ENCODE measurements around the gene DAB2. TPM values are rescaled to one million over a fixed set of nuclear protein-coding genes. Genes with fewer than 3 reads are reported as not detected.

DAB2 gene
- total and polyA plus RNA-seq, 2 of the 8 experiments (the other 6 are each of a cell fraction or from before 2014, with no cell fraction given): 2.6 to 4.9 TPM

DNA sequence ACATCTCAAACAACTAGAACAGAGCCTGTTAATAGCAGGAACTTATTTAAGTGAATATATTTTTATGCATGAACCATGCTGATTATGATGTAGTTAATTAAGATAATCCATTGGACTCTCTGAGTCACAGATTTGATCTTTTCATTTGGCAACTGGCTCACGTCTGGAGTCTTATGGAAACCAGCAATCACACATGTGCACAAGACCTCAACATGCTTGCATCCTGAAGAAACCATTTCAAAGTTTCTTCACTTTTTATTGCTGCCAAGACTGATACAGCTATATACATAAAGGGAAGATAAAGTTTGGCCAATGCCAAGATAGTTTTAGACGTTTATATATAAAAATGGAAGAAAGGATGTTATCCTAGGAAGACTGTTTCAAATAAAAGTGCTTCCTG is 47.2 kb downstream of the DAB2 start:
- H2BK5ac ChIP-seq (ENCODE audit: low read depth, low read length): no peak overlapping the region
- no peaks in the 10 kb centered on the region for H3K79me2 ChIP-seq (ENCODE audit: control insufficient read depth in 1 of 2, insufficient read depth in 2 of 2, low read length in 2 of 2)
- POLR2A ChIA-PET (ENCODE audit: partially characterized antibody): no interaction called here
- H2BK15ac ChIP-seq (ENCODE audit: low read length): no peak overlapping the region
- H3K36me3 ChIP-seq (ENCODE audit: control insufficient read depth in 2 of 4, insufficient read depth in 4 of 4, low read length in 3 of 4): no peaks in the 10 kb centered on the region
- H3K4me1 ChIP-seq (replicated peaks in 1 of 4; ENCODE audit: control insufficient read depth in 3 of 4, insufficient read depth in 4 of 4, low read length in 3 of 4): peaks cover 0 to 3% (median 1%) of the 10 kb centered on the region in 4 experiments; a peak in 3 of 7 replicates
- no peak overlapping the region for H3K9ac ChIP-seq (replicated peaks in 1 of 4; ENCODE audit: extremely low read depth in 1 of 4, low read depth in 3 of 4, low read length in 3 of 4)
- no peak overlapping the region for H3K56ac ChIP-seq (replicated peaks; ENCODE audit: insufficient read length, low read depth, low read length)
- no peak overlapping the region for H3K4ac ChIP-seq (replicated peaks; ENCODE audit: insufficient read length, low read depth, low read length)
- H3K23me2 ChIP-seq (ENCODE audit: low read depth, low read length): no peaks in the 10 kb centered on the region
- no peak overlapping the region for H3K23ac ChIP-seq (ENCODE audit: insufficient read length)
- H2AK5ac ChIP-seq (ENCODE audit: low read depth, low read length): no peak overlapping the region
- no peaks in the 10 kb centered on the region for H4K20me1 ChIP-seq (replicated peaks in 1 of 2; ENCODE audit: control insufficient read depth in 1 of 2, insufficient read depth in 2 of 2, low read length in 2 of 2)
- no peak for DNase-seq (ENCODE audit: low read depth in 1 of 2, low spot score in 2 of 2)
- H3K27ac ChIP-seq (ENCODE audit: low read depth, low read length): no peak overlapping the region
- H3K18ac ChIP-seq (ENCODE audit: extremely low read depth, low read length): no peak overlapping the region
- H2AFZ ChIP-seq (ENCODE audit: low read length): no peak overlapping the region
- no peak overlapping the region for H4K5ac ChIP-seq (ENCODE audit: insufficient read length, low read depth, low read length)
- no peak overlapping the region for H3K14ac ChIP-seq (ENCODE audit: insufficient read length)
- no peaks in the 10 kb centered on the region for H3K9me3 ChIP-seq (ENCODE audit: insufficient read depth in 2 of 2, low read depth in 1 of 2, low read length in 1 of 2)
- no peak overlapping the region for H2BK120ac ChIP-seq (replicated peaks; ENCODE audit: low read depth, low read length)
- H3K79me1 ChIP-seq (ENCODE audit: low read depth, low read length): no peaks in the 10 kb centered on the region
- no peak for FAIRE-seq
- CTCF ChIA-PET (ENCODE audit: partially characterized antibody): interaction anchor here (0.6 to 6.2 kb wide), 13 partner anchors 9 to 233 kb away, joined by 3 to 90 read pairs (median 8); partner anchors contain the start of genes C9 and DAB2
- H2BK20ac ChIP-seq (ENCODE audit: low read length): no peak overlapping the region
- H3K4me2 ChIP-seq (ENCODE audit: insufficient read depth in 1 of 2, low read depth in 2 of 2, low read length in 2 of 2): no peak overlapping the region
- no peak overlapping the region for H3K4me3 ChIP-seq (ENCODE audit: extremely low read depth in 1 of 4, insufficient read depth in 2 of 4, low read depth in 3 of 4, low read length in 4 of 4)
- no peak overlapping the region for H4K91ac ChIP-seq (replicated peaks; ENCODE audit: insufficient read length, low read length)
- 86% methylated on average over 2 of the region's 2 CpGs; no CpG with 5 or more reads in 1 of the 2 experiments for WGBS, 2 experiments (ENCODE audit: extremely low coverage in 1 of 2, insufficient coverage in 1 of 2, insufficient read length in 1 of 2, insufficient replicate concordance in 2 of 2, low coverage in 1 of 2, low lambda C conversion rate in 2 of 2, missing lambda C conversion rate in 1 of 2)
- H4K8ac ChIP-seq (ENCODE audit: extremely low read depth, insufficient read depth, low read length): no peak overlapping the region
- no peak overlapping the region for H2BK12ac ChIP-seq (ENCODE audit: low read depth, low read length)
- H3K27me3 ChIP-seq (replicated peaks in 1 of 4; ENCODE audit: control insufficient read depth in 3 of 4, extremely low read depth in 1 of 4, insufficient read depth in 3 of 4, low read length in 3 of 4): no peaks in the 10 kb centered on the region
- TF ChIP-seq SUZ12 (IDR thresholded peaks at IDR 0.05; ENCODE audit: low read length) (no peak), SP4 (IDR thresholded peaks at IDR 0.05; ENCODE audit: low read length) (no peak), RBBP5 (IDR thresholded peaks at IDR 0.05; ENCODE audit: borderline replicate concordance, low read depth, low read length) (no peak), EZH2 (IDR thresholded peaks at IDR 0.05; ENCODE audit: low read depth, low read length, severe bottlenecking) (no peak), ATF2 (IDR thresholded peaks at IDR 0.05; ENCODE audit: low read length) (no peak), SP1 (IDR thresholded peaks at IDR 0.05; ENCODE audit: low read depth, low read length) (no peak), TAF7 (optimal IDR thresholded peaks at IDR 0.05; ENCODE audit: borderline replicate concordance, low read depth, low read length) (no peak), CTBP2 (IDR thresholded peaks at IDR 0.05; ENCODE audit: borderline replicate concordance, insufficient read depth, insufficient read length, low read length) (no peak), TCF12 (IDR thresholded peaks at IDR 0.05; ENCODE audit: low read depth, low read length) (no peak), RFX5 (IDR thresholded peaks at IDR 0.05; ENCODE audit: borderline replicate concordance, low read depth, low read length) (no peak), SRF (IDR thresholded peaks at IDR 0.05; ENCODE audit: low read depth, low read length) (no peak), FOSL1 (IDR thresholded peaks at IDR 0.05; ENCODE audit: insufficient read depth, low read depth, low read length) (no peak), TBP (IDR thresholded peaks at IDR 0.05; ENCODE audit: low read depth, low read length) (no peak)
